Astrocyte (in vitro differentiated cells and primary cell): Measurements from ENCODE around the gene TMED6. TPM values are rescaled to one million over a fixed set of nuclear protein-coding genes. Genes with fewer than 3 reads are reported as not detected.

Source experiments
- DNase-seq: peaks from one replicate; pipeline ENCODE4 v3.0.0-alpha.2; 2010; ENCODE audit warnings: low read depth
- FAIRE-seq: peaks from 2 replicates; lab custom pipeline; 2011; peaks lifted over from hg19 to GRCh38; lab: Jason Lieb, UNC
- H2AFZ ChIP-seq: 2 replicates; pipeline ENCODE4 v1.6.0; 2012; ENCODE audit warnings: low read depth, low read length, inconsistent platforms
- H3K27ac ChIP-seq: 2 replicates; pipeline ENCODE4 v1.5.1; 2011; ENCODE audit warnings: low read depth, low read length, inconsistent platforms
- H3K27me3 ChIP-seq: 2 replicates; pipeline ENCODE4 v1.6.0; 2011; ENCODE audit warnings: low read length, inconsistent platforms; ENCODE audit not compliant: insufficient read depth
- H3K36me3 ChIP-seq: 2 replicates; pipeline ENCODE4 v1.5.1; 2011; ENCODE audit warnings: low read length, inconsistent platforms; ENCODE audit not compliant: insufficient read depth
- H3K4me1 ChIP-seq: 2 replicates; pipeline ENCODE4 v1.5.1; 2011; ENCODE audit warnings: low read length, inconsistent platforms; ENCODE audit not compliant: insufficient read depth
- H3K4me2 ChIP-seq: 2 replicates; pipeline ENCODE4 v1.6.0; 2012; ENCODE audit warnings: low read length, inconsistent platforms
- H3K4me3 ChIP-seq: 2 replicates; pipeline ENCODE4 v1.5.1; 2011; ENCODE audit warnings: low read depth, mild to moderate bottlenecking, low read length, inconsistent platforms; ENCODE audit not compliant: insufficient read depth
- H3K79me2 ChIP-seq: 2 replicates; pipeline ENCODE4 v1.6.0; 2012; ENCODE audit warnings: mild to moderate bottlenecking, low read length, inconsistent platforms; ENCODE audit not compliant: insufficient read depth
- H3K9ac ChIP-seq: 2 replicates; pipeline ENCODE4 v1.6.0; 2012; ENCODE audit warnings: mild to moderate bottlenecking, low read length, inconsistent platforms
- H3K9me3 ChIP-seq: 2 replicates; pipeline ENCODE4 v1.5.1; 2012; ENCODE audit warnings: low read depth, mild to moderate bottlenecking, low read length, inconsistent platforms; ENCODE audit not compliant: insufficient read depth
- H4K20me1 ChIP-seq: 2 replicates; pipeline ENCODE4 v1.6.0; 2012; ENCODE audit warnings: low read length, inconsistent platforms; ENCODE audit not compliant: insufficient read depth
- H3K27ac Mint-ChIP-seq: one replicate; pipeline ENCODE4 v1.8.0; 2021; ENCODE audit warnings: mild to moderate bottlenecking, mixed read lengths; ENCODE audit not compliant: unreplicated experiment
- H3K27me3 Mint-ChIP-seq: one replicate; pipeline ENCODE4 v1.8.0; 2021; ENCODE audit warnings: low read depth, mixed read lengths; ENCODE audit not compliant: unreplicated experiment
- H3K36me3 Mint-ChIP-seq: one replicate; pipeline ENCODE4 v1.8.0; 2021; ENCODE audit warnings: low read depth, mixed read lengths; ENCODE audit not compliant: unreplicated experiment
- H3K4me1 Mint-ChIP-seq: one replicate; pipeline ENCODE4 v1.8.0; 2021; ENCODE audit warnings: low read depth, mixed read lengths; ENCODE audit not compliant: unreplicated experiment
- H3K4me3 Mint-ChIP-seq: one replicate; pipeline ENCODE4 v1.8.0; 2021; ENCODE audit warnings: mild to moderate bottlenecking, moderate library complexity, mixed read lengths; ENCODE audit not compliant: unreplicated experiment
- H3K9me3 Mint-ChIP-seq: one replicate; pipeline ENCODE4 v1.8.0; 2021; ENCODE audit warnings: mild to moderate bottlenecking, mixed read lengths; ENCODE audit not compliant: unreplicated experiment
- CTCF ChIP-seq: IDR thresholded peaks from 2 replicates; pipeline ENCODE4 v1.5.1; 2011; ENCODE audit warnings: low read depth, mild to moderate bottlenecking, inconsistent platforms, low read length, moderate library complexity; ENCODE audit not compliant: insufficient read depth
- EZH2 ChIP-seq: IDR thresholded peaks from 2 replicates; pipeline ENCODE4 v1.6.1; 2012; ENCODE audit warnings: mild to moderate bottlenecking, low read length, inconsistent platforms; ENCODE audit not compliant: insufficient read depth
- total RNA-seq: library from RNA; stranded (reverse); gene quantifications from 2 replicates; pipeline ENCODE4 v1.2.1, GENCODE V29; 2021

TMED6 gene
- total RNA-seq, 1 donor from 2014 or later: 0.64 TPM

GRCh38 chr16:69293401-69293800, 58.2 kb downstream of the TMED6 start:
- DNase-seq (no peak), FAIRE-seq (no peak)
- Histone ChIP-seq H3K79me2 (no peaks in the 10 kb centered on the region), H2AFZ (no peak overlapping the region), H3K36me3 (no peaks in the 10 kb centered on the region), H3K4me2 (no peak overlapping the region), H3K4me1 (no peaks in the 10 kb centered on the region), H3K9me3 (no peaks in the 10 kb centered on the region), H3K27ac (no peak overlapping the region), H3K4me3 (no peak overlapping the region), H4K20me1 (peaks cover 4% of the 10 kb centered on the region), H3K27me3 (no peaks in the 10 kb centered on the region), H3K9ac (no peak overlapping the region)
- TF ChIP-seq EZH2: no peak
- no peak for TF ChIP-seq CTCF
- Mint-ChIP-seq H3K4me3 (no peak overlapping the region), H3K36me3 (peaks cover 8% of the 10 kb centered on the region), H3K27ac (peak overlapping the region; percentile 2), H3K9me3 (no peaks in the 10 kb centered on the region), H3K27me3 (no peaks in the 10 kb centered on the region), H3K4me1 (peaks cover 9% of the 10 kb centered on the region)

Other genes with a start within 250 kb of the TMED6 start
- 1.7 and 2.0 TPM in 2 replicates for gene HAS3, start 246.1 kb downstream of the TMED6 start, total RNA-seq
- gene CHTF8, start 219.2 kb downstream of the TMED6 start, total RNA-seq: 86.4 and 89.2 TPM in 2 replicates
- 68.1 and 69.4 TPM in 2 replicates for gene UTP4, start 219.1 kb downstream of the TMED6 start, total RNA-seq
- gene SNTB2, start 164.6 kb downstream of the TMED6 start, total RNA-seq: 30.4 and 31.7 TPM in 2 replicates
- 27.9 and 28.9 TPM in 2 replicates for gene VPS4A, start 40.4 kb downstream of the TMED6 start, total RNA-seq
- 14.9 and 15.0 TPM in 2 replicates for gene PDF, start 21.2 kb downstream of the TMED6 start, total RNA-seq
- 32.4 and 36.7 TPM in 2 replicates for gene COG8, start 12.2 kb downstream of the TMED6 start, total RNA-seq
- 34.3 and 35.7 TPM in 2 replicates for gene NIP7, start 12.0 kb downstream of the TMED6 start, total RNA-seq
- 26.4 and 31.3 TPM in 2 replicates for gene TERF2, start 34.2 kb upstream of the TMED6 start, total RNA-seq
- 127 and 149 TPM in 2 replicates for gene CYB5B, start 72.8 kb upstream of the TMED6 start, total RNA-seq
- gene NFAT5, start 214.2 kb upstream of the TMED6 start, total RNA-seq: 79.1 and 96.2 TPM in 2 replicates